Adipocyte (in vitro differentiated cells): ENCODE data around the gene LATS2.
A peak's percentile ranks its signal among the peaks of the same experiment; 100 is the strongest.
"Not testable (repeated sequence)": the region's sequence is repeated elsewhere in the genome, so short reads cannot be mapped to it uniquely, and the experiment has no call there.

ENCODE experiments used
- DNase-seq: peaks from one replicate; pipeline ENCODE4 v3.0.0-alpha.2; 2015; ENCODE audit warnings: low read depth
- H3K27me3 ChIP-seq: replicated peaks from 2 replicates; pipeline ENCODE4 v1.7.0; 2013; ENCODE audit warnings: mild to moderate bottlenecking, low read length, moderate library complexity; ENCODE audit not compliant: control insufficient read depth, insufficient read depth
- H3K36me3 ChIP-seq: 2 replicates; pipeline ENCODE4 v1.7.0; 2013; ENCODE audit warnings: low read length, mild to moderate bottlenecking, moderate library complexity; ENCODE audit not compliant: control insufficient read depth, insufficient read depth, severe bottlenecking
- H3K4me1 ChIP-seq: 2 replicates; pipeline ENCODE4 v1.7.0; 2013; ENCODE audit warnings: mild to moderate bottlenecking, low read length, moderate library complexity; ENCODE audit not compliant: control insufficient read depth, insufficient read depth
- H3K4me3 ChIP-seq: 2 replicates; pipeline ENCODE4 v1.7.0; 2013; ENCODE audit warnings: mild to moderate bottlenecking, low read length, moderate library complexity
- H3K9ac ChIP-seq: 2 replicates; pipeline ENCODE4 v1.7.0; 2013; ENCODE audit warnings: mild to moderate bottlenecking, low read length, moderate library complexity
- H3K9me3 ChIP-seq: 2 replicates; pipeline ENCODE4 v1.7.0; 2013; ENCODE audit warnings: mild to moderate bottlenecking, low read length, moderate library complexity; ENCODE audit not compliant: control insufficient read depth

LATS2 gene

GRCh38 chr13:20969182-20969581 lies 92.2 kb downstream of the LATS2 start:
- H3K9me3 ChIP-seq = no peaks in the 10 kb centered on the region
- H3K4me3 ChIP-seq = no peak overlapping the region
- peak; percentile 29 for DNase-seq
- no peaks in the 10 kb centered on the region for H3K4me1 ChIP-seq
- peaks cover 18% of the 10 kb centered on the region for H3K36me3 ChIP-seq
- H3K9ac ChIP-seq = no peak overlapping the region
- H3K27me3 ChIP-seq = no peaks in the 10 kb centered on the region

DNA sequence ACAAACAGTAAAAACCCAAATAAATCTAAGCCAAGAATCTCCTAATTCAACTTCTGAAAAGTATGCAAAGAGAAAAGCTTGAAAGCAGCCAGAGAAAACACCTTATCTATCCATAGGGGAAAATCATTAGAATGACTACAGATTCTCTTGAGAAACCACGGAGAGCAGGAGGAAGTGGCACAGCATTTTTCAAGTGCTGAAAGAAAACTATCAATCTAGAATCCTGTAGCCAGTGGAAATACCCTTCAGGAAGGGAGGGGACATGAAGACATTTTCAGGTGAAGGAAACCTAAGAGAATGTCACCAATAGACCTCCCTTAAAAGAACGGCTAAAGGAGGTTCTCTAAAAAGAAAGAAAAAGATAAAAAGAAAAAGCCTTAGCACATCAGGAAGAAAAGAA lies 92.6 kb downstream of the LATS2 start:
- Histone ChIP-seq H3K4me1 (no peaks in the 10 kb centered on the region), H3K36me3 (peaks cover 14% of the 10 kb centered on the region), H3K27me3 (no peaks in the 10 kb centered on the region), H3K4me3 (no peak overlapping the region), H3K9me3 (no peaks in the 10 kb centered on the region), H3K9ac (no peak overlapping the region)
- no peak for DNase-seq

DNA sequence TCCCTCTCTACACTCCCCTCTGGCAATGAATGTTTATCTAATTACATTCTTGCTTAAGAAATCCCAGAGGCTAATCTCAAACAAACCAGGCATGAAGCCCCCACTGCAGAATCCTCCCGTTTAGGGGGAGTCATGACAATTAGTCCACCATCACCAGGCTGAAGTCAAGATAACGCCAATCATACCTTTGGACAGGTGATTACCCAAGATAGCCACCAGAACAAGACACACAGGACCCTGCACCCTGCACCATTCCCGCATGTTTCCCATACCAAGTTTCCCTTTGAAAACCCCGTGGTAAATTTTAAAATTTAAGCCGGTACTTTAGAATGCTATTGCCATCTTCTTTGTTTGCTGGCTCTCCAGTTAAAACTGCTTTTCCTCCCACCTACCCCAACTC lies 94.0 kb downstream of the LATS2 start:
- no peak overlapping the region for H3K4me3 ChIP-seq
- H3K4me1 ChIP-seq = no peaks in the 10 kb centered on the region
- no peak overlapping the region for H3K9ac ChIP-seq
- H3K9me3 ChIP-seq = no peaks in the 10 kb centered on the region
- no peaks in the 10 kb centered on the region for H3K27me3 ChIP-seq
- DNase-seq = no peak
- H3K36me3 ChIP-seq = no peaks in the 10 kb centered on the region

GRCh38 chr13:20964904-20965303 lies 96.5 kb downstream of the LATS2 start:
- Histone ChIP-seq H3K9ac (no peak overlapping the region), H3K9me3 (no peaks in the 10 kb centered on the region), H3K36me3 (no peaks in the 10 kb centered on the region), H3K4me1 (no peaks in the 10 kb centered on the region), H3K27me3 (peaks cover 6% of the 10 kb centered on the region), H3K4me3 (no peak overlapping the region)
- DNase-seq = peak; percentile 19

- not testable (repeated sequence) for H3K4me3 ChIP-seq, H3K27me3 ChIP-seq, DNase-seq, H3K9ac ChIP-seq, H3K36me3 ChIP-seq, H3K4me1 ChIP-seq, H3K9me3 ChIP-seq
Observed at GRCh38 chr13:20961663-20962062, 99.7 kb downstream of the LATS2 start.

GRCh38 chr13:20960663-20961309 lies 100.6 kb downstream of the LATS2 start:
- H3K9ac ChIP-seq = no peak overlapping the region
- H3K9me3 ChIP-seq = no peaks in the 10 kb centered on the region
- peaks cover 6% of the 10 kb centered on the region for H3K27me3 ChIP-seq
- H3K4me1 ChIP-seq = no peaks in the 10 kb centered on the region
- DNase-seq = no peak
- H3K4me3 ChIP-seq = peak overlapping the region; percentile 33
- H3K36me3 ChIP-seq = no peaks in the 10 kb centered on the region

DNA sequence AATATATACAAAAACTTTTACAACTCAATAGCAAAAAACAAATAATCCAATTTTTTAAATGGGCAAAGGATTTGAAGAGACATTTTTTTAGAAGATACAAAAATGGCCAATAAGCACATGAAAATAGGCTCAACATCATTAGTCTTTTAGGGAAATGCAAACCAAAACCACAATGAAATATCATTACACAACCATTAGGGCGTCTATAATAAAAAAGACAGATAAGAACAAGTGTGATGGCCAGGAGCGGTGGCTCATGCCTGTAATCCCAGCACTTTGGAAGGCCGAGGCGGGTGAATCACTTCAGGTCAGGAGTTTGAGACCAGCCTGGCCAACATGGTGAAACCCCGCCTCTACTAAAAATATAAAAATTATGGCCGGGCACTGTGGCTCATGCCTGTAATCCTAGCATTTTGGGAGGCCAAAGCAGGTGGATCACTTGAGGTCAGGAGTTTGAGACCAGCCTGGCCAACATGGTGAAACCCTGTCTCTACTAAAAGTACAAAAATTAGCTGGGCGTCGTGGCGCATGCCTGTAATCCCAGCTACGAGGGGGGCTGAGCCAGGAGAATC lies 104.3 kb downstream of the LATS2 start:
- not testable (repeated sequence) for H3K36me3 ChIP-seq, H3K4me3 ChIP-seq, H3K9ac ChIP-seq, H3K9me3 ChIP-seq, DNase-seq, H3K27me3 ChIP-seq, H3K4me1 ChIP-seq

GRCh38 chr13:20955496-20955895 lies 105.9 kb downstream of the LATS2 start:
- Histone ChIP-seq H3K36me3 (no peaks in the 10 kb centered on the region), H3K9ac (no peak overlapping the region), H3K27me3 (peaks cover 5% of the 10 kb centered on the region), H3K9me3 (no peaks in the 10 kb centered on the region), H3K4me3 (no peak overlapping the region), H3K4me1 (no peaks in the 10 kb centered on the region)
- DNase-seq = no peak

DNA sequence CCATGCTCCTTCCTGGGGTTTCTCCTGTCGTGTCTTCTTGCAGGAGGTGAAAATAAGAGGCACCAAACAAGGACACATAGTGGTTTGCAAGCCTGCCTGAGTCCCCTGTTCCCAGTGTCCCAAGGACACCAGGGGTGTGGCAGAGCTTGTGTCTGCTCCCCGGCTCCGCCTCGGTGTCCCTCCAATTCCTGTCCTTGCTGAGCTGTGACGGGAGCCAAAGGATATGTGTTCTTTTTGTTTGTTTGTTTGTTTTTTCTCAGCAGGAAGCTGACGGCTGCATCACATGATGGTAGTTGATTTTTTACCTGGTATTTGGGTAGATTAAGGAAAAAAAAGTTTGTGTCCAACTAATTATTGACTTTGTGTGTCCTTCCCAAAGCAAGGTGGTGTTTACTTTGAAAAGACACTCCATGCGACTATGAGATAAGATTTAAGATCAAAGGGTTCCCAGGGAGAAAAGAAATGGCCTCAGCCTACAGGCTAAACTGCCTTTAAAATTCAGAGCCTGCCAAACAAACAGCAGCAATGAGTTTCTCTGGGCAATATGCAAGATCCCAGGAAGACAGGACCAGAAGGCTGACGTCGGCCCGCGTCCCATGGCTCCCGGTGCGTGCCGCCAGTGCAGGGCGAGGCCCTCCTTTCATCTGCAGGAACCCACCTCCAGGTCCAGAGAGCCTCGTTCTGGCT lies 108.0 kb downstream of the LATS2 start:
- no peaks in the 10 kb centered on the region for H3K9me3 ChIP-seq
- no peak overlapping the region for H3K9ac ChIP-seq
- no peak for DNase-seq
- H3K27me3 ChIP-seq = peaks cover 5% of the 10 kb centered on the region
- no peak overlapping the region for H3K4me3 ChIP-seq
- no peaks in the 10 kb centered on the region for H3K36me3 ChIP-seq
- H3K4me1 ChIP-seq = no peaks in the 10 kb centered on the region

GRCh38 chr13:20952838-20953237 lies 108.5 kb downstream of the LATS2 start:
- DNase-seq = no peak

DNA sequence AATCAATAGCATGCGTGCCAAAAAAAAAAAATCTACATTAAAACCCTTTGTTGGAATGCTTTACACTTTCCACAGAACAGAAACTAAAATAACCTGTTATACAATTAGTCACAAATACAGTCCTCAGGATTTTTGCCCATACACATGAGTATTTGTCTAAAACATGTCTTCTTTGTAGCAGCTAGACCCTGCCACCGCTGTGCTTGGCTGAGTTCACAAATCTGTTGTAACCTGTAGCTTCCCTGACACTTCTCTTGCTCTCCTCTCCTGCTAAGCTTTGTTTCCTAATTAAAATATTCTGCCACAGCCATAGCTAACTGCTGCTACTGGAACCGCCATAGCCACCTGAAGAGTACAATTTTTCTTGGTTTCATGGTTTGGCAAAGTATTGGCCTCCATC lies 113.4 kb downstream of the LATS2 start:
- H3K27me3 ChIP-seq = peaks cover 16% of the 10 kb centered on the region
- not testable (repeated sequence) for H3K4me1 ChIP-seq, H3K9me3 ChIP-seq, H3K36me3 ChIP-seq, H3K9ac ChIP-seq, DNase-seq, H3K4me3 ChIP-seq

More at GRCh38 chr13:20952838-20953237, 108.5 kb downstream of the LATS2 start:
- Histone ChIP-seq H3K9me3 (no peaks in the 10 kb centered on the region), H3K27me3 (peaks cover 5% of the 10 kb centered on the region), H3K4me3 (no peak overlapping the region), H3K9ac (no peak overlapping the region), H3K4me1 (no peaks in the 10 kb centered on the region), H3K36me3 (no peaks in the 10 kb centered on the region)
